Activated naive CD8-positive, alpha-beta T cell treated with anti-CD3 and anti-CD28 coated beads, Interleukin-2, amount 50 U/mL, for 16 hours (primary cell): ENCODE results near the gene C2orf80.
"Not testable (repeated sequence)": the region's sequence is repeated elsewhere in the genome, so short reads cannot be mapped to it uniquely, and the experiment has no call there.

Experiments
- DNase-seq: peaks from one replicate; pipeline ENCODE4 v3.0.0-alpha.2; 2020; ENCODE audit warnings: low read depth, low spot score

C2orf80 gene

DNA sequence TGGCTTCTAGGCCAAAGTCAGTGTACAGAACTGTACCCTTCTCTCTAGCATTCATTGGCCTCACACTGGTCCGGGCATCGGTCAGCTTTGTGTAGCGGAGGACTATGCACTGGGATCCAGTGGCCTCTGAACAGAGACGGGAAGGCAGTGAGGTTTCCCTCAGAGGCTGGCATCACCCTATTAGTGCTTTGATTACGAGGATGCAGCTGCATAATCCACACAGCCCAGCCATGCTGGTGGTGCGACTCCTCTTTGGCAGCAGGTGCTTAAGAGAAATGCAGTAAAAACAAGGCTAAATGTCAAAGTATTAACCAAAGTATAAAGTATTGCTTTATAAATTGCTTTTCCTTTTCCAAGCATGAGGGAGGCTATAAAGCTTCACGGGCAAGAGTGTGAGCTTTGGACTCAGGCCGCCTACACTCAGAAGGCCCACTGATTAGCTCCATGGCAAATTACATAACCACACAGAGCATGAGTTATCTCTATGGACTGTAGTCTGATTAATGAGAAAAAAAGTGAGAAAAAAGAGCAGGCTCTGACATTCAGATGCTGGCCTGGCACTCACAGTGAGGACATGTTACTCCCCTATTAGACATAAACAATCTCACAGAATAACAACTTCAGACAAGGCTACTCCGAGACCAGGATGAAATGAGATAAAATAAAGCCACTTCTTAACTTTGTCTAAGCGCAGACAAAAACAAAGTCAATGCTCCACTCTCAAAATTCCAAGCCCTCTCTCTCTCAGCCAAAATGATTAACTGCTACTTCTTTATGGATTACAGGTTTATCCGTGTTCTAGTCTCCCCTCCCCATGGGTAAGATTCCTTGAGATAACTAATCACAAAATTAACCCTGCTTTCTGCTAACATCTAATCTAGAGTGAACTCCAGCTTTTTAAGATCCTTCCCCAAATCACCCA lies 53.8 kb downstream of the C2orf80 start:
- DNase-seq: no peak

DNA sequence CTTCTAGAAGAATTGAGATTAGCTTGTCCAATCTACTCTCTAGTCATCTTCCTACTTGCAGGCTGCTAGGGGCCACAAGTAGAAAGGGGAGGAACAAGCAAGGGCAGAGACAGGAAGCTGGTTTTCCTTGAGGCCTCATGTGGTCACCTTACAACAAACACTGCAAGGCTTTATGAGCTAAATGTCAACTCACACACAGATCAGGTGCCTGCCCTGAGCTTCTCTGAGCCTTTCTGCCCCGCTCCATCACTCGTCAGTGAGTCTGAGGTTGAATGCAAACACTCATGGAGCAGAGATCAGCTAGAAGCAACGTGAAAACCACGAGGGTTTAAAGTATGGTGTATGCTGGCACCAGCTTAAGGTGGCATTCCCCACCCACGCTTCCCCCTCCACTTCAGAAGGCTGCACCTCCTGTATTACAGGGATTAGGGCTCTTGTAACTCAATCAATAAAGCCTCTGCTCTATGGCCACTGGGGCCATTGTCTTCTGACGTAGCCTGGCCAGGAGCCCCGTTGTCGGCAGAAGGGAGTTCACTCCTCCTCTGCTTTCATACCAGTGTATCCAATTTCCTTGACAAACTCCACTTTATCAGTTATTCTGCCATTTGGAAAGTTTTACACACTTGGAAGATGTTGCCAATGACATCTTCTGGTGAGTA lies 54.8 kb downstream of the C2orf80 start:
- DNase-seq: no peak

DNA sequence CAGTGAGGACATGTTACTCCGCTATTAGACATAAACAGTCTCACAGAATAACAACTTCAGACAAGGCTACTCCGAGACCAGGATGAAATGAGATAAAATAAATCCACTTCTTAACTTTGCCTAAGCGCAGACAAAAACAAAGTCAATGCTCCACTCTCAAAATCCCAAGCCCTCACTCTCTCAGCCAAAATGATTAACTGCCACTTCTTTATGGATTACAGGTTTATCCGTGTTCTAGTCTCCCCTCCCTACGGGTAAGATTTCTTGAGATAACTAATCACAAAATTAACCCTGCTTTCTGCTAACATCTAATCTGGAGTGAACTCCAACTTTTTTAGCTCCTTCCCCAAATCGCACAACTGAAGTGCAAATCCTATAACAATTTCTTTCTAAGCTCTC lies 59.1 kb downstream of the C2orf80 start:
- DNase-seq: no peak

DNA sequence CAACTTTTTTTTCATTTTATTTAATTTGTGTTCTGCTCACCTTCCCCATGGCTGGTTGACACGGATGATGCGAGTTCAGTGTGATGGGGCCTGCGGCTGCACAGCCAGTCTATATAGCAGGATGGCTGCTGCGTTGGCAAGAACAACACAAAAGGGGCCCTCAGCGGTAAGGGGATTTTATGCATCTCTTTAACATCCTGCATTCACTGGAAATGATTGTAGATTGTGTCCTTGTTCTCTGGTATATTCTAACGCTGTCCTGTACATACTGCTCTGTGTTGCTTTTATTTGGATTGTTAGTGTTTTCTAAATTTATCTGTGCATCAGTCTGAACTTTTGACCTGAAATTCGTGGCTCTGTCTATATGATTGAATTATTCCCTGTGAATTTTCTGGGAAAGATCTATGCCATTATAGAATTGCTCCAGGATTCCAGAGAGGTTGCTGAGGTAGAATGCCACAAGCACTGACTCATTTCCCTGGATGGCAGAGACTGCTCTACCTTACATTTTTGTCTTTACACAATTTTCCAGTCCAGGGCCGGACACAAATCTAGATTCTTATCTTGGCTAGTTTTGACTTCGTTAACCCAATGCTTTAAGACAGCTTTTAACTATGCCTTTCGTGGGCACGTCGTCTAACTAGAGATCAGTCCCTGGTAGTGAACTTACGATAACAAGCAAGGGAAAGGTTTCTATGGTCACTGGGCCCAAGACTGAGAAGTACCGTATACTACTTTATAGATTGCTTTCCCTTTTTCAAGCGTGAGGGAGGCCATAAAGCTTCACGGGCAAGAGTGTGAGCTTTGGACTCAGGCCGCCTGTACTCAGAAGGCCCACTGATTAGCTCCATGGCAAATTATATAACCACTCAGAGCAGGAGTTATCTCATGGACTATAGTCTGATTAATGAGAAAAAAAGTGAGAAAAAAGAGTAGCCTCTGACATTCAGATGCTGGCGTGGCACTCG lies 59.8 kb downstream of the C2orf80 start, which contains the start of gene CRYGC:
TSS of gene CRYGC (minus strand) at position 85 of the 968 bp plus-strand sequence. CDS start at position 49, 36 bp downstream.
- no peak for DNase-seq

GRCh38 chr2:208128136-208128535 lies 61.7 kb downstream of the C2orf80 start:
- DNase-seq: no peak

DNA sequence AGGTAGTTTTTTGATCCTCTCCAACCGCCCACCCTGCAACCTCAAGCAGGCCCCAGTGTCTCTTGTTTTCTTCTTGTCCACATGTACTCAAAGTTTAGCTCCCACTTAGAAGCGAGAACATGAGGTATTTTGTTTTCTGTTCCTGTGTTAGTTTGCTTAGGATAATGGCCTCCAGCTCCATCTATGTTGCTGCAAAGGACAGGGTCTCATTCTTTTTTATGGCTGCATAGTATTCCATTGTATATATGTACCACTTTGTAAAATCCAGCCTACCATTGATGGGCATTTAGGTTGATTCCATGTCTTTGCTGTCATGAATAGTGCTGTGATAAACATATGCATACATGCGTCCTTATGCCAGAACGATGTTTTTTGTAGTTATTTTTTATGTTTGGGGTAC lies 62.7 kb downstream of the C2orf80 start:
- no peak for DNase-seq

- DNase-seq: no peak
These were observed 64.6 kb downstream of the C2orf80 start for GRCh38 chr2:208125251-208125650.

GRCh38 chr2:208124013-208124715 lies 65.7 kb downstream of the C2orf80 start, which contains the start of gene CRYGD:
Gene CRYGD (minus strand): TSS chr2:208124524. CDS start chr2:208124473, 51 bp downstream.
- DNase-seq: not testable (repeated sequence)

DNA sequence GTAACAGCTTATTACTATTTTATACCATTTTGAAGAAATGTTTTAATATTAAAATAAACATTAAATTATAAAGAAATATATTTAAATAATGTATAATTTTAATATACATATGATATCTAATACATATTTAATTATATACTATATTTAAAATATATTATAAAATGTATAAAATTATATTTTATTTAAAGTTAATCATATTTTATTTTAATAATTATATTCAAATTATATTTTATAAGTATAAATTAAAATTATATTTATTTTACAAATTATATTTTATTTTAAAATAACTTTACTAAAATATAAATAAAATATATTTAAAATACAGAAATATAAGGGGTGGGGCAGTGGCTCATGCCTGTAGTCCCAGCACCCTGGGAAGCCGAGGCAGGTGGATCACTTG lies 67.6 kb downstream of the C2orf80 start:
- no peak for DNase-seq

- DNase-seq: no peak
These were observed 70.9 kb downstream of the C2orf80 start for GRCh38 chr2:208118918-208119317.

- not testable (repeated sequence) for DNase-seq
These were observed 72.4 kb downstream of the C2orf80 start for GRCh38 chr2:208117390-208117789.
